ENCODE results near the gene CGB5.

DNA sequence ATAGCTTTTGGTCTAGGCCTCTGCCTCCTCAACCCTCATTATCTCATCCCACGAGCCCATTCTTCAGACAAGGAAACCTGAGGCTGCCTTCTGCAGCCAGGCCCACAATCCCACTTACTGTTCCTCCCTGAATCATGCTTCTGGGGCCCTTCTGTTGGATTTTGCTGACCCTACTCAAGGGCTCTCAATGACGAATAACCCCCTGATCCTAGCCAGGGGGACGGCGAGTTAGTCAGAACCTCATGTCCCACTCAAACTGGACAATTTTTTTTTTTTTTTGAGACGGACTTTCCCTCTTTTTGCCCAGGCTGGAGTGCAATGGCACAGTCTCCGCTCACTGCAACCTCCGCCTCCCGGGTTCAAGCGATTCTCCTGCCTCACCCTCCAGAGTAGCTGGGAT lies 21.5 kb upstream of the CGB5 start:
- TF ChIP-seq HOXB5 (CRISPR knock-in tag; IDR thresholded peaks at IDR 0.05) (no peak), CHD4 (IDR thresholded peaks at IDR 0.05; ENCODE audit: borderline replicate concordance) (no peak), BHLHE40 (IDR thresholded peaks at IDR 0.05; ENCODE audit: low read depth, low read length) (no peak), RAD21 (conservative IDR thresholded peaks at IDR 0.05 in 1 of 2, IDR thresholded peaks at IDR 0.05 in 1 of 2) (no peak), RFX5 (IDR thresholded peaks at IDR 0.05) (no peak), POLR2A (IDR thresholded peaks at IDR 0.05; ENCODE audit: low read length) (no peak), JUN (IDR thresholded peaks at IDR 0.05) (no peak), HDAC2 (IDR thresholded peaks at IDR 0.05) (no peak), ZC3H11A (IDR thresholded peaks at IDR 0.05) (no peak)
- TF ChIP-seq, protein P1, sequence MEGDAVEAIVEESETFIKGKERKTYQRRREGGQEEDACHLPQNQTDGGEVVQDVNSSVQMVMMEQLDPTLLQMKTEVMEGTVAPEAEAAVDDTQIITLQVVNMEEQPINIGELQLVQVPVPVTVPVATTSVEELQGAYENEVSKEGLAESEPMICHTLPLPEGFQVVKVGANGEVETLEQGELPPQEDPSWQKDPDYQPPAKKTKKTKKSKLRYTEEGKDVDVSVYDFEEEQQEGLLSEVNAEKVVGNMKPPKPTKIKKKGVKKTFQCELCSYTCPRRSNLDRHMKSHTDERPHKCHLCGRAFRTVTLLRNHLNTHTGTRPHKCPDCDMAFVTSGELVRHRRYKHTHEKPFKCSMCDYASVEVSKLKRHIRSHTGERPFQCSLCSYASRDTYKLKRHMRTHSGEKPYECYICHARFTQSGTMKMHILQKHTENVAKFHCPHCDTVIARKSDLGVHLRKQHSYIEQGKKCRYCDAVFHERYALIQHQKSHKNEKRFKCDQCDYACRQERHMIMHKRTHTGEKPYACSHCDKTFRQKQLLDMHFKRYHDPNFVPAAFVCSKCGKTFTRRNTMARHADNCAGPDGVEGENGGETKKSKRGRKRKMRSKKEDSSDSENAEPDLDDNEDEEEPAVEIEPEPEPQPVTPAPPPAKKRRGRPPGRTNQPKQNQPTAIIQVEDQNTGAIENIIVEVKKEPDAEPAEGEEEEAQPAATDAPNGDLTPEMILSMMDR (IDR thresholded peaks at IDR 0.05): no peak
- TF ChIP-seq, protein P2, sequence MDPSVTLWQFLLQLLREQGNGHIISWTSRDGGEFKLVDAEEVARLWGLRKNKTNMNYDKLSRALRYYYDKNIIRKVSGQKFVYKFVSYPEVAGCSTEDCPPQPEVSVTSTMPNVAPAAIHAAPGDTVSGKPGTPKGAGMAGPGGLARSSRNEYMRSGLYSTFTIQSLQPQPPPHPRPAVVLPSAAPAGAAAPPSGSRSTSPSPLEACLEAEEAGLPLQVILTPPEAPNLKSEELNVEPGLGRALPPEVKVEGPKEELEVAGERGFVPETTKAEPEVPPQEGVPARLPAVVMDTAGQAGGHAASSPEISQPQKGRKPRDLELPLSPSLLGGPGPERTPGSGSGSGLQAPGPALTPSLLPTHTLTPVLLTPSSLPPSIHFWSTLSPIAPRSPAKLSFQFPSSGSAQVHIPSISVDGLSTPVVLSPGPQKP (IDR thresholded peaks at IDR 0.05; ENCODE audit: low read depth, low read length): no peak
- TF ChIP-seq, protein P3, sequence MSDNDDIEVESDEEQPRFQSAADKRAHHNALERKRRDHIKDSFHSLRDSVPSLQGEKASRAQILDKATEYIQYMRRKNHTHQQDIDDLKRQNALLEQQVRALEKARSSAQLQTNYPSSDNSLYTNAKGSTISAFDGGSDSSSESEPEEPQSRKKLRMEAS (IDR thresholded peaks at IDR 0.05): no peak

All from A549 (cell line).